Astrocyte (in vitro differentiated cells and primary cell): ENCODE data around the gene JAK3. TPM values are rescaled to one million over a fixed set of nuclear protein-coding genes. Genes with fewer than 3 reads are reported as not detected.

Experiments used
- DNase-seq: peaks from one replicate; pipeline ENCODE4 v3.0.0-alpha.2; 2010; ENCODE audit warnings: low read depth
- FAIRE-seq: peaks from 2 replicates; lab custom pipeline; 2011; peaks lifted over from hg19 to GRCh38; lab: Jason Lieb, UNC
- H2AFZ ChIP-seq: 2 replicates; pipeline ENCODE4 v1.6.0; 2012; ENCODE audit warnings: low read depth, low read length, inconsistent platforms
- H3K27ac ChIP-seq: 2 replicates; pipeline ENCODE4 v1.5.1; 2011; ENCODE audit warnings: low read depth, low read length, inconsistent platforms
- H3K27me3 ChIP-seq: 2 replicates; pipeline ENCODE4 v1.6.0; 2011; ENCODE audit warnings: low read length, inconsistent platforms; ENCODE audit not compliant: insufficient read depth
- H3K36me3 ChIP-seq: 2 replicates; pipeline ENCODE4 v1.5.1; 2011; ENCODE audit warnings: low read length, inconsistent platforms; ENCODE audit not compliant: insufficient read depth
- H3K4me1 ChIP-seq: 2 replicates; pipeline ENCODE4 v1.5.1; 2011; ENCODE audit warnings: low read length, inconsistent platforms; ENCODE audit not compliant: insufficient read depth
- H3K4me2 ChIP-seq: 2 replicates; pipeline ENCODE4 v1.6.0; 2012; ENCODE audit warnings: low read length, inconsistent platforms
- H3K4me3 ChIP-seq: 2 replicates; pipeline ENCODE4 v1.5.1; 2011; ENCODE audit warnings: low read depth, mild to moderate bottlenecking, low read length, inconsistent platforms; ENCODE audit not compliant: insufficient read depth
- H3K79me2 ChIP-seq: 2 replicates; pipeline ENCODE4 v1.6.0; 2012; ENCODE audit warnings: mild to moderate bottlenecking, low read length, inconsistent platforms; ENCODE audit not compliant: insufficient read depth
- H3K9ac ChIP-seq: 2 replicates; pipeline ENCODE4 v1.6.0; 2012; ENCODE audit warnings: mild to moderate bottlenecking, low read length, inconsistent platforms
- H3K9me3 ChIP-seq: 2 replicates; pipeline ENCODE4 v1.5.1; 2012; ENCODE audit warnings: low read depth, mild to moderate bottlenecking, low read length, inconsistent platforms; ENCODE audit not compliant: insufficient read depth
- H4K20me1 ChIP-seq: 2 replicates; pipeline ENCODE4 v1.6.0; 2012; ENCODE audit warnings: low read length, inconsistent platforms; ENCODE audit not compliant: insufficient read depth
- H3K27ac Mint-ChIP-seq: one replicate; pipeline ENCODE4 v1.8.0; 2021; ENCODE audit warnings: mild to moderate bottlenecking, mixed read lengths; ENCODE audit not compliant: unreplicated experiment
- H3K27me3 Mint-ChIP-seq: one replicate; pipeline ENCODE4 v1.8.0; 2021; ENCODE audit warnings: low read depth, mixed read lengths; ENCODE audit not compliant: unreplicated experiment
- H3K36me3 Mint-ChIP-seq: one replicate; pipeline ENCODE4 v1.8.0; 2021; ENCODE audit warnings: low read depth, mixed read lengths; ENCODE audit not compliant: unreplicated experiment
- H3K4me1 Mint-ChIP-seq: one replicate; pipeline ENCODE4 v1.8.0; 2021; ENCODE audit warnings: low read depth, mixed read lengths; ENCODE audit not compliant: unreplicated experiment
- H3K4me3 Mint-ChIP-seq: one replicate; pipeline ENCODE4 v1.8.0; 2021; ENCODE audit warnings: mild to moderate bottlenecking, moderate library complexity, mixed read lengths; ENCODE audit not compliant: unreplicated experiment
- H3K9me3 Mint-ChIP-seq: one replicate; pipeline ENCODE4 v1.8.0; 2021; ENCODE audit warnings: mild to moderate bottlenecking, mixed read lengths; ENCODE audit not compliant: unreplicated experiment
- EZH2 ChIP-seq: IDR thresholded peaks from 2 replicates; pipeline ENCODE4 v1.6.1; 2012; ENCODE audit warnings: mild to moderate bottlenecking, low read length, inconsistent platforms; ENCODE audit not compliant: insufficient read depth
- total RNA-seq: library from RNA; stranded (reverse); gene quantifications from 2 replicates; pipeline ENCODE4 v1.2.1, GENCODE V29; 2021
- TF ChIP-seq, protein P1 (sequence below): IDR thresholded peaks from 2 replicates; pipeline ENCODE4 v1.5.1; 2011; ENCODE audit warnings: low read depth, mild to moderate bottlenecking, inconsistent platforms, low read length, moderate library complexity; ENCODE audit not compliant: insufficient read depth

Gene JAK3
- total RNA-seq, 1 donor from 2014 or later = 1.00 TPM

GRCh38 chr19:17811681-17812080 is 36.1 kb downstream of the JAK3 start:
- TF ChIP-seq, protein P1, sequence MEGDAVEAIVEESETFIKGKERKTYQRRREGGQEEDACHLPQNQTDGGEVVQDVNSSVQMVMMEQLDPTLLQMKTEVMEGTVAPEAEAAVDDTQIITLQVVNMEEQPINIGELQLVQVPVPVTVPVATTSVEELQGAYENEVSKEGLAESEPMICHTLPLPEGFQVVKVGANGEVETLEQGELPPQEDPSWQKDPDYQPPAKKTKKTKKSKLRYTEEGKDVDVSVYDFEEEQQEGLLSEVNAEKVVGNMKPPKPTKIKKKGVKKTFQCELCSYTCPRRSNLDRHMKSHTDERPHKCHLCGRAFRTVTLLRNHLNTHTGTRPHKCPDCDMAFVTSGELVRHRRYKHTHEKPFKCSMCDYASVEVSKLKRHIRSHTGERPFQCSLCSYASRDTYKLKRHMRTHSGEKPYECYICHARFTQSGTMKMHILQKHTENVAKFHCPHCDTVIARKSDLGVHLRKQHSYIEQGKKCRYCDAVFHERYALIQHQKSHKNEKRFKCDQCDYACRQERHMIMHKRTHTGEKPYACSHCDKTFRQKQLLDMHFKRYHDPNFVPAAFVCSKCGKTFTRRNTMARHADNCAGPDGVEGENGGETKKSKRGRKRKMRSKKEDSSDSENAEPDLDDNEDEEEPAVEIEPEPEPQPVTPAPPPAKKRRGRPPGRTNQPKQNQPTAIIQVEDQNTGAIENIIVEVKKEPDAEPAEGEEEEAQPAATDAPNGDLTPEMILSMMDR = no peak
- TF ChIP-seq EZH2 = no peak

GRCh38 chr19:17811103-17811502 is 36.7 kb downstream of the JAK3 start:
- H3K27ac ChIP-seq = no peak overlapping the region
- no peak overlapping the region for H3K4me3 Mint-ChIP-seq
- peaks cover under 1% of the 10 kb centered on the region for H3K9me3 Mint-ChIP-seq
- no peaks in the 10 kb centered on the region for H3K27me3 ChIP-seq
- no peaks in the 10 kb centered on the region for H3K4me1 ChIP-seq
- H3K79me2 ChIP-seq = no peaks in the 10 kb centered on the region
- no peaks in the 10 kb centered on the region for H3K36me3 Mint-ChIP-seq
- no peak overlapping the region for H3K4me2 ChIP-seq
- H4K20me1 ChIP-seq = no peaks in the 10 kb centered on the region
- FAIRE-seq (no peak), DNase-seq (no peak)
- no peaks in the 10 kb centered on the region for H3K4me1 Mint-ChIP-seq
- H2AFZ ChIP-seq = no peak overlapping the region
- no peaks in the 10 kb centered on the region for H3K9me3 ChIP-seq
- H3K36me3 ChIP-seq = no peaks in the 10 kb centered on the region
- TF ChIP-seq, protein P1 = no peak
- no peak for TF ChIP-seq EZH2
- H3K27me3 Mint-ChIP-seq = peaks cover 29% of the 10 kb centered on the region
- H3K9ac ChIP-seq = no peak overlapping the region
- H3K4me3 ChIP-seq = no peak overlapping the region
- H3K27ac Mint-ChIP-seq = no peak overlapping the region

More at GRCh38 chr19:17811681-17812080, 36.1 kb downstream of the JAK3 start:
- H3K27me3 ChIP-seq = no peaks in the 10 kb centered on the region
- no peaks in the 10 kb centered on the region for H4K20me1 ChIP-seq
- no peak overlapping the region for H2AFZ ChIP-seq
- H3K9me3 ChIP-seq = no peaks in the 10 kb centered on the region
- no peaks in the 10 kb centered on the region for H3K4me1 ChIP-seq
- H3K9me3 Mint-ChIP-seq = peaks cover 3% of the 10 kb centered on the region
- no peak overlapping the region for H3K4me2 ChIP-seq
- H3K27ac Mint-ChIP-seq = no peak overlapping the region
- H3K4me3 Mint-ChIP-seq = no peak overlapping the region
- no peak overlapping the region for H3K27ac ChIP-seq
- H3K4me3 ChIP-seq = no peak overlapping the region
- H3K4me1 Mint-ChIP-seq = no peaks in the 10 kb centered on the region
- H3K36me3 ChIP-seq = no peaks in the 10 kb centered on the region
- DNase-seq (no peak), FAIRE-seq (no peak)
- H3K27me3 Mint-ChIP-seq = peaks cover 31% of the 10 kb centered on the region
- no peaks in the 10 kb centered on the region for H3K79me2 ChIP-seq
- no peak overlapping the region for H3K9ac ChIP-seq
- no peaks in the 10 kb centered on the region for H3K36me3 Mint-ChIP-seq

DNA sequence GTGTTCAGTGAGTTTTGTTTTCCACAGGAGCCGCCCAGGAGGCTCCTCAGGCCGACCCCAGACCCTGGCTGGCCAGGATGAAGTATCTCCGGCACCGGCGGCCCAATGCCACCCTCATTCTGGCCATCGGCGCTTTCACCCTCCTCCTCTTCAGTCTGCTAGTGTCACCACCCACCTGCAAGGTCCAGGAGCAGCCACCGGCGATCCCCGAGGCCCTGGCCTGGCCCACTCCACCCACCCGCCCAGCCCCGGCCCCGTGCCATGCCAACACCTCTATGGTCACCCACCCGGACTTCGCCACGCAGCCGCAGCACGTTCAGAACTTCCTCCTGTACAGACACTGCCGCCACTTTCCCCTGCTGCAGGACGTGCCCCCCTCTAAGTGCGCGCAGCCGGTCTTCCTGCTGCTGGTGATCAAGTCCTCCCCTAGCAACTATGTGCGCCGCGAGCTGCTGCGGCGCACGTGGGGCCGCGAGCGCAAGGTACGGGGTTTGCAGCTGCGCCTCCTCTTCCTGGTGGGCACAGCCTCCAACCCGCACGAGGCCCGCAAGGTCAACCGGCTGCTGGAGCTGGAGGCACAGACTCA is 40.0 kb downstream of the JAK3 start:
- Histone ChIP-seq H3K36me3 (no peaks in the 10 kb centered on the region), H3K9me3 (no peaks in the 10 kb centered on the region), H3K4me1 (no peaks in the 10 kb centered on the region), H3K27me3 (no peaks in the 10 kb centered on the region), H2AFZ (no peak overlapping the region), H3K27ac (no peak overlapping the region), H3K79me2 (no peaks in the 10 kb centered on the region), H3K4me3 (no peak overlapping the region), H4K20me1 (no peaks in the 10 kb centered on the region), H3K4me2 (no peak overlapping the region), H3K9ac (no peak overlapping the region)
- no peak for TF ChIP-seq EZH2
- TF ChIP-seq, protein P1 = no peak
- Mint-ChIP-seq H3K27ac (no peak overlapping the region), H3K36me3 (no peaks in the 10 kb centered on the region), H3K9me3 (no peaks in the 10 kb centered on the region), H3K4me3 (no peak overlapping the region), H3K27me3 (peaks cover 30% of the 10 kb centered on the region), H3K4me1 (no peaks in the 10 kb centered on the region)
- DNase-seq (no peak), FAIRE-seq (no peak)
